Peyer's patch (tissue), 4 donors: ENCODE results near the gene PTRHD1. TPM values are rescaled to one million over a fixed set of nuclear protein-coding genes. Genes with fewer than 3 reads are reported as not detected.

Experiments
- DNase-seq, 3 donors: peaks; one replicate each; pipeline ENCODE4 v3.0.0-alpha.2; 2017 to 2019
- H3K27ac ChIP-seq, 4 donors: fragments of 200-600 bp; sonication (generic); one replicate each; pipeline ENCODE4 v1.5.1; 2016 to 2019
- H3K27me3 ChIP-seq, 2 donors: fragments of 200-600 bp; sonication (generic); one replicate each; pipeline ENCODE4 v1.5.1; 2019
- H3K36me3 ChIP-seq, 3 donors: fragments of 200-600 bp; sonication (generic); one replicate each; pipeline ENCODE4 v1.5.1; 2016 to 2019
- H3K4me1 ChIP-seq, 4 donors: fragments of 200-600 bp; sonication (generic); one replicate each; pipeline ENCODE4 v1.5.1; 2016 to 2019
- H3K4me3 ChIP-seq, 4 donors: fragments of 200-600 bp; sonication (generic); 1 replicate in 3 of 4; 2 replicates in 1 of 4; pipeline ENCODE4 v1.5.1; 2016 to 2019; ENCODE audit warnings: mild to moderate bottlenecking in 1 of 4
- H3K9me3 ChIP-seq, 4 donors: fragments of 200-600 bp; sonication (generic); one replicate each; pipeline ENCODE4 v1.5.1; 2016 to 2019; ENCODE audit warnings: mild to moderate bottlenecking in 1 of 4
- CTCF ChIP-seq, 6 experiments: fragments of 450-650 bp in 4 of 6; fragments of 200-600 bp in 2 of 6; sonication (generic) in 1 of 6; IDR thresholded peaks; one replicate each; pipeline ENCODE4 v1.5.1; 2017 to 2019; ENCODE audit warnings: antibody characterized with exemption in 6 of 6, mild to moderate bottlenecking in 3 of 6, moderate library complexity in 1 of 6
- POLR2A ChIP-seq, 2 donors: fragments of 450-650 bp; IDR thresholded peaks; one replicate each; pipeline ENCODE4 v1.5.1; 2017; ENCODE audit warnings: antibody characterized with exemption in 2 of 2, mild to moderate bottlenecking in 2 of 2, moderate library complexity in 2 of 2
- total RNA-seq, 4 donors: library from RNA; depleted of rRNA; stranded (reverse); fragments of >200 nt; gene quantifications; one replicate each; pipeline ENCODE4 v1.1.0, GENCODE V29; 2016

The PTRHD1 gene
- total RNA-seq, 4 donors from 2014 or later = 19.9 to 38.7 (median 21.2) TPM

- peaks cover 0 to 28% (median 0%) of the 10 kb centered on the region in 3 donors for H3K36me3 ChIP-seq
- DNase-seq = no peak
- H3K27ac ChIP-seq = no peak overlapping the region
- H3K27me3 ChIP-seq = no peaks in the 10 kb centered on the region
- H3K9me3 ChIP-seq = no peaks in the 10 kb centered on the region
- TF ChIP-seq POLR2A (IDR thresholded peaks at IDR 0.05) (no peak), CTCF (IDR thresholded peaks at IDR 0.05) (no peak)
- H3K4me1 ChIP-seq = no peaks in the 10 kb centered on the region
- no peak overlapping the region for H3K4me3 ChIP-seq
Observed at GRCh38 chr2:24749069-24749691, 44.0 kb downstream of the PTRHD1 start.

- Histone ChIP-seq H3K27ac (no peak overlapping the region), H3K36me3 (peaks cover 0 to 20% (median 0%) of the 10 kb centered on the region in 3 donors), H3K27me3 (no peaks in the 10 kb centered on the region), H3K9me3 (no peaks in the 10 kb centered on the region), H3K4me3 (no peak overlapping the region), H3K4me1 (no peaks in the 10 kb centered on the region)
- TF ChIP-seq POLR2A (IDR thresholded peaks at IDR 0.05) (no peak), CTCF (IDR thresholded peaks at IDR 0.05) (no peak)
- DNase-seq = no peak
Observed at GRCh38 chr2:24747299-24747698, 45.9 kb downstream of the PTRHD1 start.

GRCh38 chr2:24745825-24746224 is 47.4 kb downstream of the PTRHD1 start:
- no peaks in the 10 kb centered on the region for H3K4me1 ChIP-seq
- H3K9me3 ChIP-seq = no peaks in the 10 kb centered on the region
- H3K27ac ChIP-seq = no peak overlapping the region
- H3K4me3 ChIP-seq = no peak overlapping the region
- peaks cover 0 to 26% (median 0%) of the 10 kb centered on the region in 3 donors for H3K36me3 ChIP-seq
- TF ChIP-seq POLR2A (IDR thresholded peaks at IDR 0.05) (no peak), CTCF (IDR thresholded peaks at IDR 0.05) (no peak)
- no peaks in the 10 kb centered on the region for H3K27me3 ChIP-seq
- DNase-seq = no peak

DNA sequence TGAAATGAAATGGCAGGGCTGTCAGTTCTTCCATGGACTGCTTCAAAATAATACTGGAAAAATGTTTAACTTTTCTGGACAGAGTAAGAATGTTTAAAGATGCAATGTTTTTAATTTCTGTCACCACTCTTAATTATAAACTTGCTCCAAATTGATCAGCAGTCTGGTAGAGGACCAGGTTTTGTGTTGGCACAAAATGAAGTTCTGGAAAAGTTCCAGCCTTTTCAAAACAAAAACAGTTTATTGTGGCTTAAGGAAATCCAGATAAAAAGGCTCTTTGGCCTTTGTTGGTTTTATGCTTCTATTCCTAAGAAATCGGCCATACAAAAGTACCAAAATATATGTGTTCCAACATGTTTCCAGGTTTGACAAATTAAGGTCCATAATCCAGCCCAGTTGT is 48.8 kb downstream of the PTRHD1 start:
- Histone ChIP-seq H3K9me3 (no peaks in the 10 kb centered on the region), H3K4me1 (no peaks in the 10 kb centered on the region), H3K36me3 (peaks cover 0 to 28% (median 0%) of the 10 kb centered on the region in 3 donors), H3K27me3 (no peaks in the 10 kb centered on the region), H3K27ac (no peak overlapping the region), H3K4me3 (no peak overlapping the region)
- TF ChIP-seq CTCF (IDR thresholded peaks at IDR 0.05) = no peak
- TF ChIP-seq POLR2A (IDR thresholded peaks at IDR 0.05) = no peak
- no peak for DNase-seq

- no peaks in the 10 kb centered on the region for H3K27me3 ChIP-seq
- H3K36me3 ChIP-seq = peaks cover 0 to 32% (median 0%) of the 10 kb centered on the region in 3 donors
- no peaks in the 10 kb centered on the region for H3K4me1 ChIP-seq
- H3K9me3 ChIP-seq = no peaks in the 10 kb centered on the region
- no peak overlapping the region for H3K4me3 ChIP-seq
- H3K27ac ChIP-seq = no peak overlapping the region
- no peak for DNase-seq
- TF ChIP-seq CTCF (IDR thresholded peaks at IDR 0.05) = no peak
- no peak for TF ChIP-seq POLR2A (IDR thresholded peaks at IDR 0.05)
Observed at GRCh38 chr2:24743924-24744323, 49.3 kb downstream of the PTRHD1 start.
